GM12801 (cell line): ENCODE measurements around the gene ATXN7L1.

Source experiments
- CTCF ChIP-seq: IDR thresholded peaks from one replicate; pipeline ENCODE4 v1.5.1; 2011; ENCODE audit warnings: control low read depth; ENCODE audit not compliant: insufficient read length; ENCODE audit errors: extremely low read depth

Gene ATXN7L1

GRCh38 chr7:105748701-105749100 lies 127.7 kb downstream of the ATXN7L1 start:
- no peak for TF ChIP-seq CTCF

GRCh38 chr7:105745681-105746330 lies 130.6 kb downstream of the ATXN7L1 start:
- no peak for TF ChIP-seq CTCF

- TF ChIP-seq CTCF, result no peak
Observed at GRCh38 chr7:105744258-105744657, 132.1 kb downstream of the ATXN7L1 start.

GRCh38 chr7:105743351-105744090 lies 132.9 kb downstream of the ATXN7L1 start:
- TF ChIP-seq CTCF, result no peak

- no peak for TF ChIP-seq CTCF
Observed at GRCh38 chr7:105742787-105743186, 133.6 kb downstream of the ATXN7L1 start.

GRCh38 chr7:105741982-105742381 lies 134.4 kb downstream of the ATXN7L1 start:
- TF ChIP-seq CTCF, result no peak

- TF ChIP-seq CTCF, result no peak
Observed at GRCh38 chr7:105738133-105738532, 138.3 kb downstream of the ATXN7L1 start.
